Measurements from ENCODE around the gene MAP3K1.
A peak's percentile ranks its signal among the peaks of the same experiment; 100 is the strongest.
"Not testable (repeated sequence)": the region's sequence is repeated elsewhere in the genome, so short reads cannot be mapped to it uniquely, and the experiment has no call there.

Gene MAP3K1

GRCh38 chr5:56814963-56815657 is at the start of gene MAP3K1:
TSS of gene MAP3K1 (plus strand) at chr5:56815549. CDS start at chr5:56815574, 25 bp downstream.
- peak; percentile 70 for DNase-seq

GRCh38 chr5:56766926-56767325 is 48.4 kb upstream of the MAP3K1 start:
- DNase-seq: no peak

GRCh38 chr5:56769875-56770604 is 45.3 kb upstream of the MAP3K1 start:
- DNase-seq: no peak

- no peak for DNase-seq
Measured at GRCh38 chr5:56772767-56773166, 42.6 kb upstream of the MAP3K1 start.

GRCh38 chr5:56774957-56775356 is 40.4 kb upstream of the MAP3K1 start:
- DNase-seq: no peak

- DNase-seq: not testable (repeated sequence)
Measured at GRCh38 chr5:56776212-56776846, 39.0 kb upstream of the MAP3K1 start.

GRCh38 chr5:56783261-56783660 is 32.1 kb upstream of the MAP3K1 start:
- no peak for DNase-seq

GRCh38 chr5:56786346-56786745 is 29.0 kb upstream of the MAP3K1 start:
- no peak for DNase-seq

GRCh38 chr5:56791396-56791795 is 24.0 kb upstream of the MAP3K1 start:
- no peak for DNase-seq

GRCh38 chr5:56798521-56798920 is 16.8 kb upstream of the MAP3K1 start:
- no peak for DNase-seq

- DNase-seq: no peak
Measured at GRCh38 chr5:56800186-56800585, 15.2 kb upstream of the MAP3K1 start.

GRCh38 chr5:56801256-56801655 is 14.1 kb upstream of the MAP3K1 start:
- DNase-seq: no peak

GRCh38 chr5:56802205-56802604 is 13.1 kb upstream of the MAP3K1 start:
- no peak for DNase-seq

- no peak for DNase-seq
Measured at GRCh38 chr5:56803025-56803424, 12.3 kb upstream of the MAP3K1 start.

GRCh38 chr5:56803894-56804293 is 11.5 kb upstream of the MAP3K1 start:
- no peak for DNase-seq

- no peak for DNase-seq
Measured at GRCh38 chr5:56807679-56808078, 7.7 kb upstream of the MAP3K1 start.

- DNase-seq: no peak
Measured at GRCh38 chr5:56808211-56808610, 7.1 kb upstream of the MAP3K1 start.

- no peak for DNase-seq
Measured at GRCh38 chr5:56810826-56811225, 4.5 kb upstream of the MAP3K1 start.

- no peak for DNase-seq
Measured at GRCh38 chr5:56812110-56812509, 3.2 kb upstream of the MAP3K1 start.

GRCh38 chr5:56813302-56813701 is 2.0 kb upstream of the MAP3K1 start:
- no peak for DNase-seq

- DNase-seq: no peak
Measured at GRCh38 chr5:56814361-56814962, 887 bp upstream of the MAP3K1 start.

- DNase-seq: peak; percentile 58
Measured at GRCh38 chr5:56815658-56816545, 553 bp downstream of the MAP3K1 start.
